Measurements from ENCODE around the gene IQCH.

- no peak for TF ChIP-seq EZH2phosphoT487 (IDR thresholded peaks at IDR 0.05; ENCODE audit: insufficient read depth, low read depth)
- TF ChIP-seq EZH2 (IDR thresholded peaks at IDR 0.05; ENCODE audit: insufficient read depth, poor library complexity, severe bottlenecking), result no peak
These were observed 165.1 kb downstream of the IQCH start for GRCh38 chr15:67419705-67420104.
